DLD1 (cell line): ENCODE results near the gene PTPRG.

Source experiments
- in situ Hi-C: cut with HindIII; loops from 2 replicates; pipeline ENCODE4 v1.10.0; 2017; ENCODE audit warnings: low sequenced_read_pairs

The PTPRG gene

GRCh38 chr3:62084558-62084957 is 523.2 kb downstream of the PTPRG start:
- in situ Hi-C loops: no loop called here

GRCh38 chr3:62088472-62089104 is 527.2 kb downstream of the PTPRG start:
- in situ Hi-C loops: no loop called here

GRCh38 chr3:62090066-62090465 is 528.7 kb downstream of the PTPRG start:
- in situ Hi-C loops: no loop called here

- in situ Hi-C loops: no loop called here
Observed at GRCh38 chr3:62090519-62090918, 529.1 kb downstream of the PTPRG start.

- in situ Hi-C loops: no loop called here
Observed at GRCh38 chr3:62093025-62093424, 531.7 kb downstream of the PTPRG start.

GRCh38 chr3:62094461-62094860 is 533.1 kb downstream of the PTPRG start:
- in situ Hi-C loops: no loop called here

- in situ Hi-C loops: no loop called here
Observed at GRCh38 chr3:62095080-62095479, 533.7 kb downstream of the PTPRG start.

- in situ Hi-C loops: no loop called here
Observed at GRCh38 chr3:62095756-62096155, 534.4 kb downstream of the PTPRG start.

GRCh38 chr3:62096521-62096920 is 535.1 kb downstream of the PTPRG start:
- in situ Hi-C loops: no loop called here

- in situ Hi-C loops: no loop called here
Observed at GRCh38 chr3:62097121-62097520, 535.8 kb downstream of the PTPRG start.

GRCh38 chr3:62098646-62099365 is 537.4 kb downstream of the PTPRG start:
- in situ Hi-C loops: no loop called here

GRCh38 chr3:62100282-62100989 is 539.1 kb downstream of the PTPRG start:
- in situ Hi-C loops: no loop called here

GRCh38 chr3:62101488-62101887 is 540.1 kb downstream of the PTPRG start:
- in situ Hi-C loops: no loop called here

- in situ Hi-C loops: no loop called here
Observed at GRCh38 chr3:62103531-62103930, 542.2 kb downstream of the PTPRG start.

- in situ Hi-C loops: no loop called here
Observed at GRCh38 chr3:62109534-62109933, 548.2 kb downstream of the PTPRG start.

- in situ Hi-C loops: no loop called here
Observed at GRCh38 chr3:62110443-62111225, 549.3 kb downstream of the PTPRG start.

GRCh38 chr3:62113092-62113491 is 551.7 kb downstream of the PTPRG start:
- in situ Hi-C loops: no loop called here

- in situ Hi-C loops: no loop called here
Observed at GRCh38 chr3:62114763-62115162, 553.4 kb downstream of the PTPRG start.

- in situ Hi-C loops: no loop called here
Observed at GRCh38 chr3:62117903-62118548, 556.7 kb downstream of the PTPRG start.

- in situ Hi-C loops: no loop called here
Observed at GRCh38 chr3:62119139-62119538, 557.8 kb downstream of the PTPRG start.

- in situ Hi-C loops: no loop called here
Observed at GRCh38 chr3:62122819-62123218, 561.4 kb downstream of the PTPRG start.
